Prostate gland (tissue), 2 donors: ENCODE measurements around the gene CLDN24.

ENCODE experiments used
- CTCF ChIP-seq, 4 experiments: fragments of 200-600 bp in 2 of 4; fragments of 450-650 bp in 2 of 4; sonication (generic) in 2 of 4; IDR thresholded peaks; 1 replicate in 3 of 4; 2 replicates in 1 of 4; pipeline ENCODE4 v1.5.1; 2016 to 2019; ENCODE audit warnings: antibody characterized with exemption in 4 of 4, mild to moderate bottlenecking in 2 of 4, moderate library complexity in 2 of 4
- POLR2A ChIP-seq: fragments of 450-650 bp; IDR thresholded peaks from one replicate; pipeline ENCODE4 v1.6.1; 2016; ENCODE audit warnings: antibody characterized with exemption, mild to moderate bottlenecking
- POLR2AphosphoS5 ChIP-seq: sonication (generic); formaldehyde crosslinking; IDR thresholded peaks from one replicate; pipeline ENCODE4 v1.6.1; 2017; ENCODE audit warnings: antibody characterized with exemption

- no peak for TF ChIP-seq POLR2A
- TF ChIP-seq CTCF (IDR thresholded peaks at IDR 0.05), result no peak
- TF ChIP-seq POLR2AphosphoS5, result no peak
These were observed 34.9 kb downstream of the CLDN24 start for GRCh38 chr4:183287309-183287659.
